GM18507 (cell line): Measurements from ENCODE around the gene YPEL1.

Experiments
- DNase-seq: peaks from one replicate; pipeline ENCODE4 v3.0.0; 2011; ENCODE audit warnings: low read depth; ENCODE audit not compliant: insufficient read length; ENCODE audit errors: extremely low spot score
- FAIRE-seq: peaks from 2 replicates; lab custom pipeline; 2011; peaks lifted over from hg19 to GRCh38; lab: Jason Lieb, UNC

YPEL1 gene

GRCh38 chr22:21672107-21672629 lies 63.4 kb downstream of the YPEL1 start:
- no peak for DNase-seq
- no peak for FAIRE-seq

- no peak for DNase-seq
- no peak for FAIRE-seq
These were observed 66.6 kb downstream of the YPEL1 start for GRCh38 chr22:21669026-21669425.

DNA sequence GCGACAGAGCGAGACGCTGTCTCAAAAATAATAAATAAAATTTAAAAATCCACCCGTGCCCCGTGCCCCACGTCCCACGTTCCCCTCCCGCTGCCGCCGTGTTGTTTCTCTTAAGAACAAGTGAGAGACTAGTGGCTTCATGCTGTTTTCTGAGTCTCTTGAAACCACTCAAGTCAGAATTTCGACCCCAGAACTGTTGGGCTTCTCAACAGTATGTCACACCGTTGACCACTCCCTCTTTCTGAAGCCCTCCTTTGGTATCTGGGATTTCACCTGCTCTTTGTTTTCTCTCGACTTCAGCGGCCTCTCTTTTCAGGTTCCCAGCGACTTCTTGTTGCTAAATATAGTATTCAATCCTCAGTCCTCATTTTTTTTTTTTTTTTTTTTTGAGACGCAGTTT lies 68.8 kb downstream of the YPEL1 start:
- no peak for FAIRE-seq
- no peak for DNase-seq

GRCh38 chr22:21665047-21665851 lies 70.3 kb downstream of the YPEL1 start:
- FAIRE-seq (no peak), DNase-seq (no peak)

DNA sequence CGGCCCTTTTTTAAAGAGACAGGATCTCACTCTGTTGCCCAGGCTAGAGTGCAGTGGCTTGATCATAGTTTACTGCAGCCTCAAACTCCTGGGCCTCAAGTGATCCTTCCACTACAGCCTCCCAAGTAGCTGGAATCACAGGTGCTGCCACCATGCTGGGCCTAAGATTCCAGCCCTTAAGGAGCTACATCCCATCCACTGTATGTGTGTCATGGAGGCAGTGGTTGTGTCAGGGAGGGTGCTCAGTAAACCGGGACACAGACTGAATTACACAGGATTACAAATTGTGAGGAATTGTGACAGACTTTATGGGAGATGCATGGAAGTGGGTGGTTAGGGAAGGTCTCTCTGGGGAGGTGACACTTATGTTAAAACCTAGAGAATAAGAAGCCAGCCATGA lies 71.9 kb downstream of the YPEL1 start:
- no peak for DNase-seq
- no peak for FAIRE-seq

DNA sequence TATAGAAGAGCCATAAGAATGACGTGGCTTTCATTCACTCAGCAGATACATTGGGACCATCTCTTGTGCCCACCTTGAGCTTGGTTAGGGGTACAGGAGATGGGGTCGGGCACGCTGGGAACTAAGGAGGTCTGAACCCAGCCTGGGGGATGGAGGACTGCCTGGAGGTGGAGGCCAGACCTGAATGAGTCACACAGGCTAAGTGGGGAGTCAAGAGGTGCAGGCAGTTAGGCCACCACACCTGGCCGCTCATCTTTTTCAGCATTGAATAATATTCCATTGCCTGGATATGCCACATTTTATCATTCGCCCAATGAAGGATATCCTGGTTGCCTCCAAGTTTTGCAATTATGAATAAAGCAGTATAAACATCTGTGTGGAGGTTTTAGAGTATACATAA lies 73.6 kb downstream of the YPEL1 start:
- FAIRE-seq, result no peak
- DNase-seq, result no peak

DNA sequence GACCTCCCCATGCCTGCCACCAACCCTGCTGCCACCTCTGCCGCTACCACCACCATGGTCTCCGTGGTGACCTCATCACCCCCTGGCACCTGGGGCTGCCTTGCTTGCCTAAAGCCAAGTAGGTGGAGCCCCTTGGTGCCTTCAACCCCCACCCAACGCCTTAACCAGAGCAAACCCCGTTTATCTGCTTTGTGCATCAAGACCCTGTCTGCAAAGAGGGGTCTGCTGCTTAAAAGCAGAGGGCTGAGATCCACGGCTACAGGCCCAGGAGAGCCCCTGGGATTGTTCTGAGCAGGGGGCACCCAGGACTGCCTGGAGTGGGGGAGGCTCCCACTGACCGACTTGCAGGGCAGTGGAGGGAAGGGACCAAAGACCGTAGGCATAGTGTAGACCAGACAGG lies 74.7 kb downstream of the YPEL1 start:
- DNase-seq (no peak), FAIRE-seq (no peak)

DNA sequence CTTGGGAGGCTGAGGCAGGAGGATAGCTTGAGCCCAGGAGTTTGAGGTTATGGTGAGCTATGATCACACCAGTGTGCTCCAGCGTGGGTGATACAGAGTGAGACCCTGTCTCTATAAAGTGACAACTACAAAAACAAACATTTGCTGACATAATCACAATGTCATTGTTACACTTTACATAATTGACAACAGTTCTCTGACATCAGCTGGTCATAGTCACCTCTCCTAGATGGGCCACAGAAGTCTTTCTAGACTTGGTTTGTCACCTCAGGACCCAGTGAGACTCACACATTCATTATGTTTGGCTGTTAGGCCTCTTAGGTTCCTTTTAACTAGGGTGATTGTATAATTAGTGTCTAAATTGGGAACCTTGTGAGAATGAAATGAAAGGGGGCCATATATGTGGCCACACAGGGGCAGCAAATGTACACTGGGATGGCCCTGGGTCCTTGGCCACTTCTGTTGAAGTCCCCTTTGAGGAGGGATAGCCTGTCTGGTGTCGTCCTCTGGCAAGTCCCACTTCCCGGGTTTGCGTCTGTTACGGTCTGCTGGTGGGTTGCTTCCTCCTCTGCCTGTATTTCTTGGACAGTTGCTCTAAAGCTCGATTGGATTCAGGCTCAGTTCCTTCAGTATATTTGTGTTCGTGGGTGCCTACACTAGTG lies 75.6 kb downstream of the YPEL1 start:
- no peak for DNase-seq
- FAIRE-seq, result no peak

DNA sequence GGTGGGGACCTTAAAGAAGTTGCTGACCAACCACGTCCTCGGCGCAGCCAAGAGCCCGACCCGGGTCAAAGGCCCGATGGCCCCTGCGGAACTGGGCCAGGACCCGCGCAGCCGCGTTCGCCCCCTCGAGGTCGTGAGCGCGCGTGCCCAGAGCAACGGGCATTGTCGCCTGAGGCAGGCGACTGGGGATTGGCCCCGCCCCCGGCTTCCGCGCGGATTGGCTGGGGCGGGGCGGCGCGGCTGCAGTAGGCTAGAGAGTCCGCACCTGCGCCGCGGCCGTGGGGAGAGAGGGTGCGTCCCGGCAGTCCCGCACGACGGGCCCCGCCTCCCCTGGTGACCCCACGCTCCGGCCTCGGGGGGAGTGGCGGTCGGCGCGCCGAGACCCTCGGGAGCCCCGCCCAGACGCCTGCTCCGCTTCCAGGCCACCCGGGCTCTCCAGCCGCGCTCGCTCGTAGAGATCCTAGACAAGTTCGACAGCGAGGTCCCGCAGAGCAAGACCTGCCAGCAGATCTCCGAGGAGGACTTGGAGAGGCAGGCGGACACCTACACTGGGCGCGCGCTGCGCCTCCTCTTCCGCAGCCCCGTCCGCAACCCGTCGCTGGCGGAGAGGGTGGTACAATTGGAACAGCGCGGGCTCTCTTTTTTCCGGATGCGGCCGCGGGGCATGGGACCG lies 78.1 kb downstream of the YPEL1 start:
- DNase-seq (peak; percentile 90), FAIRE-seq (peak; percentile 79)

- FAIRE-seq (no peak), DNase-seq (no peak)
These were observed 78.6 kb downstream of the YPEL1 start for GRCh38 chr22:21657020-21657359.

DNA sequence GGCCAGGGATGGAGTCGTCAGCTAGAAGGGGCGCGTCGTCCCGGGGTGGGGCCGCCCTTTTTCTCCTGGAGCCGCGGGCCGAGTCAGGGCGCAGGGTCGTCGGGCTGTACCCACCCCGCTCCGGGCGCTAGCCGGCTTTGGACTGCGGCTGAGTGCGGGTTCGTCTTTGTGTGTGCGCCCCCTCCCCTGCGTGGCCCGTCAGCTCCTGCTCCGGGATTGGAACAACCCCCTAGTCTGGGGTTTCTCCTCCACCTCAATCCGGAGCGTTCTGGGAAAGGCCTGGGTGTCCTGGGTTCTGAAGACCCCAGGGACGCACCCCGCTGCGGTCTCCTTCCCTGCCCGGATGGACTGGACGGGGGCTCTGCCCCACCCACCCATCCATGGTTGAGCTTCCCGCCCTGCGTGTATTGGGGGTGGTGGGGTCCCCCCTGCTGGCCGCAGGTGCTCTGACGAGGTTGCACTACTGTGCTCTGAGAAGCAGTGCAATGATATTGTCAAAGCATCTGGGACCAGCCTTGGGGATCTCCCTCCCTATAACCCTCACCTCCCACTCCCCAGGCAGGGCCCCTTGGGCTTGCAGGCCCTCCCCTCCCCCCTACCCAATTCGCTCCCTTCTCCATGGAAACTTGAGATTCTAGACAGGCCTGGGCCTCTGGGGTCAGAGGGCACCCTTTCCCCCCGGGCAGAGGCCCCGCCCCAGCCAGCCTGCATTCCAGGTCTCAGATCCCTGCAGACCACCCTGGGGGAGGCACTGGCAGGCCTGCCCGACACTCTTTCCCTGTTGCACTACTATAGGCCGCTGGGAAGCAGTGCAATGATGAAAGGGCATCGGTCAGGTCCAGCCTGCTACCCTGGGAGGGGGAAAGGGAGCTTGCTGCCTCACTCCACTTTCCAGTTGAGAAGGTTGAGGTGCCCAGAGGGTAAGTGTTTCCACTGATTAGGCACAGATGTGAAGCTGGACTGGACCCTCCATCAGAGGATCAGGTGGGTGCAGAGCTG lies 82.7 kb downstream of the YPEL1 start:
- FAIRE-seq (no peak), DNase-seq (no peak)

DNA sequence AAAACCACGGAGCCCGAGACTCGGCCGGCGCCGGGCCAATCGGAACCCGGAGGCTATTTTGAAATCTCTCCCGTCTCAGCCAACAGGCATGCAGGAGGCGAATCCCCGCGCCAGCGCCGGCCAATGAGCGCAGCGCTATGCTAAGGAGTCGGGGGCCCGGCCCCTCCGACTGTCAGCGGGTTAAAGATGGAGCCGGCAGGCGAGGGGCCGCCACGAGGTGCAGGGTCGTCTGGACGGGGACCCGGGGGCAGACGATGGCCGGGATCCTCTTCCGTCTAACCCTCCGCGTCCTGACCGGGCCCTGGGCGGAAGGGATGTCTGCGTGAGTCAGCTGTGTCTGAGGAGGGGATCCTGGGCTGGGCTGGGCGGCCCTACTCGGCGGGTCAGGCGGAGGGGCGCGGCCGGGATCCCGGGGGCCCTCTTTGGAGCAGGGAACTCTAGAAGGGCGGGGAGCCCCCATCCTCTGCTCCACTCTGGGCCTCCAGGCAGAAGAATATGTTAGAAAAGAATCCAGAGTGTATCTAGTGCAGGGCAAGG lies 83.5 kb downstream of the YPEL1 start:
- FAIRE-seq (peak; percentile 86), DNase-seq (peak; percentile 83)

DNA sequence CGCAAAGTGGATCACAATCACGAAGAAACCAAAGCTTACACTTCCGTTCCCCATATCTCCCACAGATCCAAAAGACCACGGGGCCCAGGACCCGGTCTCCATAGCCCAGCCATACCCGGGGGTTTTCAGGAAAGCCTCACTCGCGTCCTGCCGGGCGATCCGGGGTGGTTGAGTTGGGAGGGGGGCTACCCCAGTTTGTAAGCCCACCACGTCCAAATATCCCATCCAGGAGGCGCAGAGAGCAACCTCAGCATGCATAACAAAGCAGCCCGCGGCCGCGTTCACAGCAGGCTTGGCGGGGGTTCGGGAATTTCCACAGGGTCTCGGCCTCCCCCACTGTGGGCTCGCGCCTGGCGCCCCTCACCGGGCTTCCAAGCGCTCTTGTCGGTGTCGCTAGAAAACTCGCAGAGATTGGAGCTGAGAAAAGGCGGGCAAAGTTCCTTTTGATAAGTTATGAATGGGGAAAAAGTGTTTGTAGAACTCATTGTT lies 84.0 kb downstream of the YPEL1 start:
- FAIRE-seq (no peak), DNase-seq (no peak)

DNA sequence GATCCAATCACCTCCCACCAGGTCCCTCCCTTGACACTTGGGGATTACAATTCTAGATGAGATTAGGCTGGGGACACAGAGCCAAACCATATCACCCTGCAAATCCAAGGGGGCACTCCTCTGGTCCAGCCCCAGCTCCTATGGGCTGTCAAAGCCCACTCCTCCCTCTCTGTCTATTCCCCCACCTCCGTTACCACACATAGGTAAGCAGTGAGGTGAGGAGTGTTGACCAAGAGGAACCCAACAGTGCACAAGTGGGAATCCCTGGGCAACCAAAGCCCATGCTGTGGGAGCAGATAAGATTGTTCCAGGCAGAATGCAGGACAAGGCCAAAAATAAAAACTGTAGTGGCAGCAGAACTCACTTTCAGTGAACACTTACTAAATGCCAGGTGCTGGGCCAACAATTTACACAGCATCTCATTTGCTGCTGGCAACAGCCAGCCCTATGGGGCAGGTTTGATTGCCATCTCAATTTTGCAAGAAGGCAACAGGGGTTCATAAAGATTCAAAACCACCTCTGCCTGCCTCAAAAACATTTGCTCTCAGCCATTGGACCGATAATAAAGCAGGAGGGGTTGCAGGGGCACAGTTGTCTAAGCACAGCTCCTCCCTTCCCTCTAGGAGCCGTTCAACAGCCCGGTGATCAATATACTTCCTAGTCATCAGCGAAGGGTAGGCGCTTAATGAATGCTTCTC lies 84.6 kb downstream of the YPEL1 start:
- no peak for FAIRE-seq

DNA sequence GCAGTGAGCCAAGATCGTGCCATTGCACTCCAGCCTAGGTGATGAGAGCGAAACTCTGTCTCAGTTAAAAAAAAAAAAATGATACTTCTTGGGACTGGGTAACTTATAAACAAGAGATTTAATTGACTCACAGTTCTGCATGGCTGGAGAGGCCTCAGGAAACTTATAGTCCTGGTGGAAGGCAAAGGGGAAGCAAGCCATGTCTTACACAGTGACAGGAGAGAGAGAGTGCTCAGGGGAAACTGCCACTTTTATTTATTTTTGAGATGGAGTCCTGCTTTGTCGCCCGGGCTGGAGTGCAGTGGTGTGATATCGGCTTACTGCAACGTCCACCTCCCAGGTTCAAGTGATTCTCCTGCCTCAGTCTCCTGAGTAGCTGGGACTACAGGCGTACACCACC lies 85.3 kb downstream of the YPEL1 start:
- no peak for FAIRE-seq

More for the DNA sequence above, 84.6 kb downstream of the YPEL1 start:
- no peak for DNase-seq

More for the DNA sequence above, 85.3 kb downstream of the YPEL1 start:
- no peak for DNase-seq
